Measurements from ENCODE around the gene F12. TPM values are rescaled to one million over a fixed set of nuclear protein-coding genes. Genes with fewer than 3 reads are reported as not detected.

F12 gene
- total RNA-seq, 4 donors from 2014 or later: 0.51 to 2.0 (median 0.98) TPM; not detected in 1

DNA sequence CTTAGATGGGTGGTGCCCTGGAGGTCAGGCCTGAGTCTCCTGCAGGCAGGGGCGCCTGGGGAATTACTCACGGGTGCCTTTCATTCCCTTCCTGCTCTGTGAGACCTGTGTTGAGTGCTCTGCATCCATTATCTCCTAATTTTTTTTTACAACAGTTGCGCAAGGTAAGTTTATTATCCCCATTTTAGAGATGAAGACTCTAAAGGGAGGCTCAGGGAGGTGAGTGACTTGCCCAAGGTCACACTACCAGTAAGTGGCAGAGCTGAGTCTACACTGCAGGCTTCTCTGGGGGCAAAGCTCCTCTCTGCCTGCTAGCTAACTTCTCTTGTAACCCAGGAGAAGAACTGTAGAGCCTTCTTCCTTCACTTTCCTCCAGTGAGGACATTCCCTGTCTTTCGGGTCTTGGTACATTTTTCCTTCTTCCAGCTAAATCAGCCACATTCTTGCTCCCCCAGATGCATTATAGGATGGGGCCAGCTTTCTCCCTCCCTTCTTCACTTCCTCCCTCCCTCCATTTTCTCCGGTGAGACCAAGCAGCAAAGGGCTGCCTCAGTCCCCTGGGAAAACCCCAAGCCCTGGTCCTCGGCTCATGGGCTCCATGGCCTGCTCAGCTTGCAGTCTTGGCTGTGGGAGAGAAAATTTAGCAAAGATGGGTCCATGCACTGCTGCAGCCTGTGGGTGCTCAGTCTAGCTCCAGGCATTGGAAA is 39.0 kb upstream of the F12 start:
- TF ChIP-seq, protein P1, sequence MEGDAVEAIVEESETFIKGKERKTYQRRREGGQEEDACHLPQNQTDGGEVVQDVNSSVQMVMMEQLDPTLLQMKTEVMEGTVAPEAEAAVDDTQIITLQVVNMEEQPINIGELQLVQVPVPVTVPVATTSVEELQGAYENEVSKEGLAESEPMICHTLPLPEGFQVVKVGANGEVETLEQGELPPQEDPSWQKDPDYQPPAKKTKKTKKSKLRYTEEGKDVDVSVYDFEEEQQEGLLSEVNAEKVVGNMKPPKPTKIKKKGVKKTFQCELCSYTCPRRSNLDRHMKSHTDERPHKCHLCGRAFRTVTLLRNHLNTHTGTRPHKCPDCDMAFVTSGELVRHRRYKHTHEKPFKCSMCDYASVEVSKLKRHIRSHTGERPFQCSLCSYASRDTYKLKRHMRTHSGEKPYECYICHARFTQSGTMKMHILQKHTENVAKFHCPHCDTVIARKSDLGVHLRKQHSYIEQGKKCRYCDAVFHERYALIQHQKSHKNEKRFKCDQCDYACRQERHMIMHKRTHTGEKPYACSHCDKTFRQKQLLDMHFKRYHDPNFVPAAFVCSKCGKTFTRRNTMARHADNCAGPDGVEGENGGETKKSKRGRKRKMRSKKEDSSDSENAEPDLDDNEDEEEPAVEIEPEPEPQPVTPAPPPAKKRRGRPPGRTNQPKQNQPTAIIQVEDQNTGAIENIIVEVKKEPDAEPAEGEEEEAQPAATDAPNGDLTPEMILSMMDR (IDR thresholded peaks at IDR 0.05; ENCODE audit: low read depth): no peak

DNA sequence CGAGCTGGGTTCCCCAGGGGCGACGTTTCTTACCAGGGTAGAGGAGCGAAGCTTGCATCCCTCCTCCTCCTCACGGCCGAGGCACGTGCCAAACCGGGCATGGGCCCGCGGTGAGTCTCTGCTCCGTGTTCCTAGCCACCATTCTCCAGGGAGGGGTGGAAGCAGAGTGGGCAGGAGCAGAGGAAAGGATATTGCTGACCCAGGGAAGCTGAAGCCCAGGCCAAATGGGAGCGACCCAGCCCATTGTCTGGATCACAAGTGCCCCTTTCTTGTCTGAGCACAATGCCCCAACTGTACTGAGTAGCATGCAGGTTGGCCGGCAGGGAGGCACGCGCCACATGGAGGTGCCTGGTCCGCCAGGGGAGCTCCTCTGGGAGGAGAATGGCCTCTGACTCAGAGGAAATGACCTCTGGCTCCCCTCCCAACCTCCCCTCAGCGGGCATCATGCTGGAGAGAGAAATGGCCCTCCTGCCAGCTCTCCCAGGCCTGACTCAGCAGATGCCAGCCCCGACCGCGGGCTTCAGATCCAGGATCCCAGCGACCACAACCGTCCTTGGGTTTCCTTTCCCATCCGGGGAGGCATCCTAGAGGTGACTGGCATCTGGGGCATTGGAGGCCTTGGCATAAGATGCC is 38.4 kb upstream of the F12 start:
- TF ChIP-seq, protein P1 (IDR thresholded peaks at IDR 0.05; ENCODE audit: low read depth): no peak

- TF ChIP-seq, protein P1 (IDR thresholded peaks at IDR 0.05; ENCODE audit: low read depth): no peak
Measured at GRCh38 chr5:177447066-177447610, 37.8 kb upstream of the F12 start.

DNA sequence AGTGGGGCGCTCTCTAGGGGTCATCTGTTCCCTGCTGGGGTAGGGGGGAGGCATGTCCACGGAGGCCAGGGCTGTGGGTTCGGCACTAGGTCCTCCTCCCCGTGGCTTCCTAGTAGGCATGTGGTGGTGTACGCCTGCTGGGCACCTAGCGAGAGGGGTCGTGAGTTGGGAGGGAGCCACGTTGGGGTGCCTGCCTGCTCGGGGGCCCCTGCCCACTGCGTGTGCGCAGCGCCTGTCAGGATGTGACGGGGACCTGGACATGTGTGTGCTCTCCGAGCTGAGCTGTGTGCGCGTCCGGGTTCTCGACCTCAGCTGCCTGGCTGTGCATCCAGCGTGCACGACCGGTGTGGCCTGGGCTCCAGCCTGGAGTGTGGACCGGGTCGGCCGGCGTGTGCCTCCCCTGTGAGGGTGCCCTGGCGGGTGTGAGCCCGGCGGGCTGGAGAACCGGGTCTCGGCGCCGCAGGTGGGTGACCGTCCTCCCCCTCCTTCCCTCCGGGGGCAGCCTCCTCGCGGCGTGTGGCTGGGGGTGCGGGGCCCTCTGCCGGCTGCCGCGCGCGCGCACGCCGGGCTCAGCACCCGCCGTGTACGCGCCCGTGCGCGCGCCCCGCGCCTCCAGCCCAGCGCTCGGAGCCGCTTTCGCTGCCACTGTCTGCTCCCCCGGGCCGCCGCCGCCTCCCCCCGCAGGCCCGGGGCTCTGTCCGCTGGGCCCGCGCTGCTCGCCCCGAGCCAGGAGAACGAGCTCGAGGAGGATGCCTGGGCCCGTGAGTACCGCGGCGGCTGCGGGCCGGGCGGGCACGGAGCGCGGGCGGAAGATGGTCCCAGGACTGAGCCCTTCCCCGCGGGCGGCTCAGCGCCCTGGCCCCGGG is 37.1 kb upstream of the F12 start, which contains the start of gene PRR7:
PRR7 (plus strand) TSS at position 615 of the 866 bp plus-strand sequence. CDS start 8,254 bp downstream, outside the sequence.
- TF ChIP-seq, protein P1 (IDR thresholded peaks at IDR 0.05; ENCODE audit: low read depth): no peak

DNA sequence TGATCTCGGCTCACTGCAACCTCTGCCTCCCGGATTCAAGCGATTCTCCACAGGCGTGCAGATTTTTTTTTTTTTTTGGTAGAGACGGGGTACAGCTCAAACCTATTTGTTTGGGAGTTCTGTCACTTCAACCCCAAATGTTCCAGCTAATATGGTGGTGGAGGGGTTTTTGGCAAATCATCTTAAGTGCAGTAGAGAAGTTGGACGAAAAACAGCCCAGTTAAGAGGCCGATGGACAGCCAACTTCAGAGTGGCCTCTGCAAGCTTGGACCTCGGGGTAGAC is 36.5 kb upstream of the F12 start:
- TF ChIP-seq, protein P1 (IDR thresholded peaks at IDR 0.05; ENCODE audit: low read depth): no peak

DNA sequence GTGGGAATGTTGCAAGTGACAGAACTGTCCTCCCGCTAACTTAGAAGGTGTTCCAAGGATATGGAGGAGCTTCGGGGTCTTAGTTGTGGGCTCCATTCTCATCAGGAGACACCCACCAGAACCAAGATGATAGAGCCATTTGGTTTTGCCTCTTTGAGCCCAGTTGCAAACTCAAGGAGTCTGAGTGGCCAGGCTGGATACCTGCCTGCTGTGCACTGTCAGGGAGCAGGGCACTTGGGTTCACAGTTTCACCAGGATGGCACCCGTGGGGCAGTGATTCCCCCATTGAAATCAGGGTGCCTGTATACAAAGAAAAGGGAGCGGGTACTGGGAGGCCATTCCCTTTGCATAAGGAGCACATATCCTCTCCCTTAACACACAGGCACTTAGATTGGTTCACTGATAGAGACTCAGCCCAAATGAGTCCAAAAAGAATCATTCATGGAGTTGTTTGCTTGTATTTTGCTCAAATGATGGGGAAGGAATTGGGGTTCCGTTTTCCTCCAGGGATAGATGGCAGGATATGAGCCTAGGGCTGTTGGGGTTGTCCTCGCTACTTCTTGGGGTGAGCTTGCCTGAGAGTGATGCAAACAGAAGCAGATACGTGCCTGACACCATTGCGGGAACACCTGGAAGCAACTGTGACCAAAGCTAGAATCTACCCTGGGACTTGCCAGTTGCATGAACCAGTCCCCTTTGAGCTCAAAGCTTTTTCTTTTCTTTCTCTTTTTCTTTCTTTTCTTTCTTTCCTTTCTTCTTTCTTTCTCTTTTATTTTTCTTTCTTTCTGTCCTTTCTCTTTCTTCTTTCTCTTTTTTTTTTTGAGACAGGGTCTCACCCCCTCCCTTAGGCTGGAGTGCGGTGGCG is 35.9 kb upstream of the F12 start:
- TF ChIP-seq, protein P1 (IDR thresholded peaks at IDR 0.05; ENCODE audit: low read depth): no peak

Measured in subcutaneous adipose tissue (tissue), 4 donors.